ENCODE results near the gene TINAGL1. TPM values are rescaled to one million over a fixed set of nuclear protein-coding genes. Genes with fewer than 3 reads are reported as not detected.

The TINAGL1 gene
- total RNA-seq, 6 donors from 2014 or later = 71.3 to 191 (median 120) TPM

- ATAC-seq (ENCODE audit: low FRiP score in 2 of 2) = no peak
- peak; percentile 12 to 54 for DNase-seq
- Histone ChIP-seq H3K4me1 (peaks cover 10 to 27% (median 15%) of the 10 kb centered on the region in 4 donors), H3K36me3 (peaks cover 0 to 23% (median 8%) of the 10 kb centered on the region in 4 donors), H3K9me3 (no peaks in the 10 kb centered on the region), H3K4me3 (no peak overlapping the region), H3K27ac (no peak overlapping the region), H3K27me3 (no peaks in the 10 kb centered on the region)
- WGBS, 2 donors = 96 to 100% methylated on average over 8 to 12 of the region's 12 CpGs
- no peak for TF ChIP-seq POLR2A (IDR thresholded peaks at IDR 0.05)
- no peak for TF ChIP-seq EP300 (IDR thresholded peaks at IDR 0.05)
- TF ChIP-seq POLR2AphosphoS5 (IDR thresholded peaks at IDR 0.05) = no peak
- no peak for TF ChIP-seq CTCF (IDR thresholded peaks at IDR 0.05)
Measured at GRCh38 chr1:31623365-31623764, 47.0 kb downstream of the TINAGL1 start.

- H3K4me1 ChIP-seq = peaks cover 11 to 36% (median 21%) of the 10 kb centered on the region in 4 donors
- no peaks in the 10 kb centered on the region for H3K9me3 ChIP-seq
- no peak overlapping the region for H3K4me3 ChIP-seq
- WGBS, 2 donors = 61 to 70% methylated on average over 5 of the region's 5 CpGs
- ATAC-seq (ENCODE audit: low FRiP score in 2 of 2) (no peak), DNase-seq (peak in 1 of 2 donors; percentile 18)
- H3K27me3 ChIP-seq = no peaks in the 10 kb centered on the region
- peaks cover 0 to 32% (median 17%) of the 10 kb centered on the region in 4 donors for H3K36me3 ChIP-seq
- no peak overlapping the region for H3K27ac ChIP-seq
- no peak for TF ChIP-seq POLR2AphosphoS5 (IDR thresholded peaks at IDR 0.05)
- no peak for TF ChIP-seq EP300 (IDR thresholded peaks at IDR 0.05)
- no peak for TF ChIP-seq CTCF (IDR thresholded peaks at IDR 0.05)
- no peak for TF ChIP-seq POLR2A (IDR thresholded peaks at IDR 0.05)
Measured at GRCh38 chr1:31624309-31624708, 48.0 kb downstream of the TINAGL1 start.

- 87 to 93% methylated on average over 12 to 14 of the region's 16 CpGs for WGBS, 2 donors
- no peak overlapping the region for H3K4me3 ChIP-seq
- H3K27me3 ChIP-seq = no peaks in the 10 kb centered on the region
- ATAC-seq (ENCODE audit: low FRiP score in 2 of 2) = no peak
- H3K4me1 ChIP-seq = peaks cover 11 to 37% (median 24%) of the 10 kb centered on the region in 4 donors
- peaks cover 0 to 38% (median 23%) of the 10 kb centered on the region in 4 donors for H3K36me3 ChIP-seq
- H3K9me3 ChIP-seq = no peaks in the 10 kb centered on the region
- TF ChIP-seq POLR2A (IDR thresholded peaks at IDR 0.05) (no peak), EP300 (IDR thresholded peaks at IDR 0.05) (no peak), POLR2AphosphoS5 (IDR thresholded peaks at IDR 0.05) (no peak), CTCF (IDR thresholded peaks at IDR 0.05) (no peak)
- peak; percentile 18 to 55 for DNase-seq
- H3K27ac ChIP-seq = peak overlapping the region in 2 of 4 donors; percentile 79 to 81
Measured at GRCh38 chr1:31624731-31625514, 48.6 kb downstream of the TINAGL1 start.

GRCh38 chr1:31625561-31626222 is 49.4 kb downstream of the TINAGL1 start:
- no peak for ATAC-seq (ENCODE audit: low FRiP score in 2 of 2)
- Histone ChIP-seq H3K4me3 (no peak overlapping the region), H3K27me3 (no peaks in the 10 kb centered on the region), H3K4me1 (peaks cover 11 to 37% (median 24%) of the 10 kb centered on the region in 4 donors), H3K9me3 (no peaks in the 10 kb centered on the region), H3K36me3 (peaks cover 5 to 46% (median 31%) of the 10 kb centered on the region in 4 donors), H3K27ac (peak overlapping the region; percentile 76 to 81 (median 78))
- no peak for TF ChIP-seq POLR2A (IDR thresholded peaks at IDR 0.05)
- no peak for TF ChIP-seq EP300 (IDR thresholded peaks at IDR 0.05)
- TF ChIP-seq CTCF (IDR thresholded peaks at IDR 0.05) = no peak
- TF ChIP-seq POLR2AphosphoS5 (IDR thresholded peaks at IDR 0.05) = no peak
- 86 to 88% methylated on average over 4 of the region's 4 CpGs for WGBS, 2 donors
- no peak for DNase-seq
